Vagina (tissue), 2 donors: ENCODE data around the gene TEX2. TPM values are rescaled to one million over a fixed set of nuclear protein-coding genes. Genes with fewer than 3 reads are reported as not detected.

Experiments
- DNase-seq, 2 donors: peaks; one replicate each; pipeline ENCODE4 v3.0.0-alpha.2; 2017; ENCODE audit errors: extremely low spot score in 2 of 2
- H3K27ac ChIP-seq: fragments of 200-600 bp; sonication (generic); one replicate; pipeline ENCODE4 v1.5.1; 2019
- H3K27me3 ChIP-seq: fragments of 200-600 bp; sonication (generic); one replicate; pipeline ENCODE4 v1.5.1; 2019
- H3K36me3 ChIP-seq, 2 donors: fragments of 200-600 bp; sonication (generic); one replicate each; pipeline ENCODE4 v1.5.1; 2017 to 2019
- H3K4me1 ChIP-seq: fragments of 200-600 bp; sonication (generic); one replicate; pipeline ENCODE4 v1.5.1; 2019
- H3K4me3 ChIP-seq, 2 donors: fragments of 200-600 bp; sonication (generic); 1 replicate in 1 of 2; 2 replicates in 1 of 2; pipeline ENCODE4 v1.5.1; 2016 to 2019
- H3K9me3 ChIP-seq: fragments of 200-600 bp; sonication (generic); one replicate; pipeline ENCODE4 v1.5.1; 2019
- POLR2A ChIP-seq, 2 donors: fragments of 450-650 bp; IDR thresholded peaks; one replicate each; pipeline ENCODE4 v1.6.1; 2017; ENCODE audit warnings: antibody characterized with exemption in 2 of 2, mild to moderate bottlenecking in 2 of 2, moderate library complexity in 2 of 2
- POLR2AphosphoS5 ChIP-seq, 2 donors: sonication (generic); formaldehyde crosslinking; IDR thresholded peaks; one replicate each; pipeline ENCODE4 v1.9.0; 2017; ENCODE audit warnings: antibody characterized with exemption in 2 of 2, mild to moderate bottlenecking in 2 of 2, low read depth in 1 of 2; ENCODE audit not compliant: insufficient read depth in 1 of 2
- intact Hi-C: fragments of 100-400 bp; cut with DNase I; formaldehyde crosslinking; loops from one replicate; pipeline ENCODE4 v1.15.1; 2023
- total RNA-seq: library from RNA; depleted of rRNA; stranded (reverse); fragments of >200 nt; gene quantifications from one replicate; pipeline ENCODE4 v1.2.3, GENCODE V29; 2016
- TF ChIP-seq, protein P1 (sequence below), 3 experiments: fragments of 450-650 bp in 2 of 3; fragments of 200-600 bp in 1 of 3; sonication (generic) in 1 of 3; IDR thresholded peaks; one replicate each; pipeline ENCODE4 v1.5.1; 2017 to 2019; ENCODE audit warnings: antibody characterized with exemption in 3 of 3, mild to moderate bottlenecking in 2 of 3, moderate library complexity in 2 of 3

Gene TEX2
- total RNA-seq, 1 donor from 2014 or later, result 32.4 TPM

GRCh38 chr17:64151016-64151368 lies 112.1 kb downstream of the TEX2 start:
- peaks cover 0 to 10% of the 10 kb centered on the region in 2 donors for H3K36me3 ChIP-seq
- no peak for TF ChIP-seq POLR2AphosphoS5 (IDR thresholded peaks at IDR 0.05; ENCODE audit: insufficient read depth in 1 of 2, low read depth in 1 of 2)
- TF ChIP-seq POLR2A (IDR thresholded peaks at IDR 0.05), result no peak
- TF ChIP-seq, protein P1, sequence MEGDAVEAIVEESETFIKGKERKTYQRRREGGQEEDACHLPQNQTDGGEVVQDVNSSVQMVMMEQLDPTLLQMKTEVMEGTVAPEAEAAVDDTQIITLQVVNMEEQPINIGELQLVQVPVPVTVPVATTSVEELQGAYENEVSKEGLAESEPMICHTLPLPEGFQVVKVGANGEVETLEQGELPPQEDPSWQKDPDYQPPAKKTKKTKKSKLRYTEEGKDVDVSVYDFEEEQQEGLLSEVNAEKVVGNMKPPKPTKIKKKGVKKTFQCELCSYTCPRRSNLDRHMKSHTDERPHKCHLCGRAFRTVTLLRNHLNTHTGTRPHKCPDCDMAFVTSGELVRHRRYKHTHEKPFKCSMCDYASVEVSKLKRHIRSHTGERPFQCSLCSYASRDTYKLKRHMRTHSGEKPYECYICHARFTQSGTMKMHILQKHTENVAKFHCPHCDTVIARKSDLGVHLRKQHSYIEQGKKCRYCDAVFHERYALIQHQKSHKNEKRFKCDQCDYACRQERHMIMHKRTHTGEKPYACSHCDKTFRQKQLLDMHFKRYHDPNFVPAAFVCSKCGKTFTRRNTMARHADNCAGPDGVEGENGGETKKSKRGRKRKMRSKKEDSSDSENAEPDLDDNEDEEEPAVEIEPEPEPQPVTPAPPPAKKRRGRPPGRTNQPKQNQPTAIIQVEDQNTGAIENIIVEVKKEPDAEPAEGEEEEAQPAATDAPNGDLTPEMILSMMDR (IDR thresholded peaks at IDR 0.05), result no peak
- peaks cover 39% of the 10 kb centered on the region for H3K4me1 ChIP-seq
- peak overlapping the region; percentile 1 for H3K27ac ChIP-seq
- no peak for DNase-seq
- H3K9me3 ChIP-seq, result no peaks in the 10 kb centered on the region
- intact Hi-C loops, result no loop called here
- H3K27me3 ChIP-seq, result no peaks in the 10 kb centered on the region
- H3K4me3 ChIP-seq, result no peak overlapping the region

GRCh38 chr17:64150237-64151015 lies 112.6 kb downstream of the TEX2 start:
- H3K4me1 ChIP-seq, result peaks cover 33% of the 10 kb centered on the region
- DNase-seq, result no peak
- no peaks in the 10 kb centered on the region for H3K9me3 ChIP-seq
- peak in 1 of 2 donors; percentile 22 for TF ChIP-seq POLR2AphosphoS5 (IDR thresholded peaks at IDR 0.05; ENCODE audit: insufficient read depth in 1 of 2, low read depth in 1 of 2)
- no peak for TF ChIP-seq POLR2A (IDR thresholded peaks at IDR 0.05)
- H3K4me3 ChIP-seq, result no peak overlapping the region
- peak overlapping the region; percentile 38 for H3K27ac ChIP-seq
- no peaks in the 10 kb centered on the region for H3K27me3 ChIP-seq
- intact Hi-C loops, result no loop called here
- H3K36me3 ChIP-seq, result peaks cover 0 to 10% of the 10 kb centered on the region in 2 donors

- H3K27ac ChIP-seq, result no peak overlapping the region
- no peaks in the 10 kb centered on the region for H3K27me3 ChIP-seq
- intact Hi-C loops, result loop anchor here (5.0 kb wide), 1 partner anchor 113 kb away; the partner anchor contains the start of gene TEX2
- peaks cover 27% of the 10 kb centered on the region for H3K4me1 ChIP-seq
- H3K9me3 ChIP-seq, result no peaks in the 10 kb centered on the region
- TF ChIP-seq POLR2A (IDR thresholded peaks at IDR 0.05), result no peak
- TF ChIP-seq POLR2AphosphoS5 (IDR thresholded peaks at IDR 0.05; ENCODE audit: insufficient read depth in 1 of 2, low read depth in 1 of 2), result no peak
- TF ChIP-seq, protein P1 (IDR thresholded peaks at IDR 0.05), result no peak
- no peak for DNase-seq
- peaks cover 0 to 10% of the 10 kb centered on the region in 2 donors for H3K36me3 ChIP-seq
- no peak overlapping the region for H3K4me3 ChIP-seq
Observed at GRCh38 chr17:64149196-64149595, 113.9 kb downstream of the TEX2 start.

DNA sequence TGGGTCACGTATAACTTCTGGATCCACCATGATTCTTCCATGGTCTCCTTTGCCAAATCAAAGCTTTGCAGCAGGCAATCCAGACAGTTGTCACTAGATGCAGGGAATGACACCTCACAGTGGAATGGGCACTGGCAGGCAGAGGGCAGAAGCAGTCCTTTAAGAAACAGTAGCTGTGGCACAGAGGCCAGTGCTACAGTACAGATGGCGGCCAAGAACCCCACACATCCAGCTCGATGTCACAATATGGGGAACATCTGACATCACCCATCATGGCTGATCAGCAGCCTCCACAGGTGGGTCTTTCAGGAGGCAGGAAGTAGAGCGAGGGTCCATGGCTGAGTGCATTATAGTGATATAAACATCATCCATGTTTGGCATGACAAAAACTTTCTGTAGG lies 114.4 kb downstream of the TEX2 start:
- no peak for DNase-seq
- H3K4me3 ChIP-seq, result no peak overlapping the region
- no peak for TF ChIP-seq POLR2AphosphoS5 (IDR thresholded peaks at IDR 0.05; ENCODE audit: insufficient read depth in 1 of 2, low read depth in 1 of 2)
- TF ChIP-seq POLR2A (IDR thresholded peaks at IDR 0.05), result no peak
- intact Hi-C loops, result loop anchor here (5.0 kb wide), 1 partner anchor 114 kb away; the partner anchor contains the start of gene TEX2
- H3K4me1 ChIP-seq, result peaks cover 27% of the 10 kb centered on the region
- no peaks in the 10 kb centered on the region for H3K9me3 ChIP-seq
- no peaks in the 10 kb centered on the region for H3K27me3 ChIP-seq
- H3K36me3 ChIP-seq, result peaks cover 0 to 10% of the 10 kb centered on the region in 2 donors
- H3K27ac ChIP-seq, result peak overlapping the region; percentile 98

GRCh38 chr17:64148017-64148631 lies 114.9 kb downstream of the TEX2 start:
- TF ChIP-seq, protein P1 (IDR thresholded peaks at IDR 0.05), result no peak
- TF ChIP-seq POLR2A (IDR thresholded peaks at IDR 0.05), result no peak
- no peak for TF ChIP-seq POLR2AphosphoS5 (IDR thresholded peaks at IDR 0.05; ENCODE audit: insufficient read depth in 1 of 2, low read depth in 1 of 2)
- DNase-seq, result no peak
- Histone ChIP-seq H3K4me3 (no peak overlapping the region), H3K27ac (peak overlapping the region; percentile 98), H3K36me3 (peaks cover 0 to 10% of the 10 kb centered on the region in 2 donors), H3K4me1 (peaks cover 27% of the 10 kb centered on the region), H3K27me3 (no peaks in the 10 kb centered on the region), H3K9me3 (no peaks in the 10 kb centered on the region)
- intact Hi-C loops, result loop anchor here (5.0 kb wide), 1 partner anchor 114 kb away; the partner anchor contains the start of gene TEX2
